Measurements from ENCODE around the gene RXRG.

DNA sequence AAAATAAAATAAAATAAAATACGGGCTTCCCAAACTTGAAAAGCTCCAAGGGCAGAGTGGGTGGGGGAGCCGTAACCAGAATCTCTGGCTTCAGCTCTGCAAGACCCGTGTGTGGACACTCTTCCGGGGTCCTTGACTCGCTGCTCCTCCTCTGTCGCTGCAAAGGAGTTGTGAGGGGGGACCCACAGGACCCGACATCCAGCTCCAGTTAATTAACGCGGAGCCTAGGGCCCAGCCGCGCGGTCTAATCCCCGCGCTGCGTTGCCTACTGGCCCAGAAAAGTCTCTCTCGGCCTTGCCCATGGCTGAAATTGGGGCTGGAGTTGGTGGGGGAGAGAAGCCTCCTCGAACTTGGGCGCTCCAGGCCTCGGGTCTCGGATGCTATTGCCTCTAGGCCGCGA is 90.2 kb downstream of the RXRG start:
- TF ChIP-seq, protein P1, sequence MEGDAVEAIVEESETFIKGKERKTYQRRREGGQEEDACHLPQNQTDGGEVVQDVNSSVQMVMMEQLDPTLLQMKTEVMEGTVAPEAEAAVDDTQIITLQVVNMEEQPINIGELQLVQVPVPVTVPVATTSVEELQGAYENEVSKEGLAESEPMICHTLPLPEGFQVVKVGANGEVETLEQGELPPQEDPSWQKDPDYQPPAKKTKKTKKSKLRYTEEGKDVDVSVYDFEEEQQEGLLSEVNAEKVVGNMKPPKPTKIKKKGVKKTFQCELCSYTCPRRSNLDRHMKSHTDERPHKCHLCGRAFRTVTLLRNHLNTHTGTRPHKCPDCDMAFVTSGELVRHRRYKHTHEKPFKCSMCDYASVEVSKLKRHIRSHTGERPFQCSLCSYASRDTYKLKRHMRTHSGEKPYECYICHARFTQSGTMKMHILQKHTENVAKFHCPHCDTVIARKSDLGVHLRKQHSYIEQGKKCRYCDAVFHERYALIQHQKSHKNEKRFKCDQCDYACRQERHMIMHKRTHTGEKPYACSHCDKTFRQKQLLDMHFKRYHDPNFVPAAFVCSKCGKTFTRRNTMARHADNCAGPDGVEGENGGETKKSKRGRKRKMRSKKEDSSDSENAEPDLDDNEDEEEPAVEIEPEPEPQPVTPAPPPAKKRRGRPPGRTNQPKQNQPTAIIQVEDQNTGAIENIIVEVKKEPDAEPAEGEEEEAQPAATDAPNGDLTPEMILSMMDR (IDR thresholded peaks at IDR 0.05; ENCODE audit: low read length), result no peak
- no peak for TF ChIP-seq EZH2 (IDR thresholded peaks at IDR 0.05; ENCODE audit: borderline replicate concordance, low read length)
